Ascending aorta (tissue), 2 donors: ENCODE measurements around the gene USH1G. TPM values are rescaled to one million over a fixed set of nuclear protein-coding genes. Genes with fewer than 3 reads are reported as not detected.

Experiments
- DNase-seq, 2 donors: peaks; one replicate each; pipeline ENCODE4 v3.0.0-alpha.2; 2019; ENCODE audit warnings: low spot score in 2 of 2
- H3K27ac ChIP-seq, 2 donors: fragments of 200-600 bp; sonication (generic); one replicate each; pipeline ENCODE4 v1.5.1; 2016 to 2017; ENCODE audit warnings: mild to moderate bottlenecking in 1 of 2
- H3K27me3 ChIP-seq: fragments of 200-600 bp; sonication (generic); one replicate; pipeline ENCODE4 v1.5.1; 2017
- H3K36me3 ChIP-seq, 2 donors: fragments of 200-600 bp; sonication (generic); one replicate each; pipeline ENCODE4 v1.5.1; 2016
- H3K4me1 ChIP-seq, 2 donors: fragments of 200-600 bp; sonication (generic); one replicate each; pipeline ENCODE4 v1.5.1; 2016 to 2017; ENCODE audit warnings: mild to moderate bottlenecking in 1 of 2
- H3K4me3 ChIP-seq, 2 donors: fragments of 200-600 bp; sonication (generic); one replicate each; pipeline ENCODE4 v1.5.1; 2016 to 2017; ENCODE audit warnings: mild to moderate bottlenecking in 1 of 2
- H3K9me3 ChIP-seq, 2 donors: fragments of 200-600 bp; sonication (generic); one replicate each; pipeline ENCODE4 v1.5.1; 2016
- CTCF ChIP-seq, 3 experiments: fragments of 200-600 bp in 2 of 3; fragments of 450-650 bp in 1 of 3; sonication (generic) in 2 of 3; IDR thresholded peaks; one replicate each; pipeline ENCODE4 v1.5.1; 2016 to 2019; ENCODE audit warnings: antibody characterized with exemption in 3 of 3, mild to moderate bottlenecking in 1 of 3, moderate library complexity in 1 of 3
- intact Hi-C: fragments of 100-400 bp; cut with DNase I; formaldehyde crosslinking; loops from one replicate; pipeline ENCODE4 v1.15.1; 2023
- total RNA-seq: library from RNA; depleted of rRNA; stranded (reverse); fragments of >200 nt; gene quantifications from one replicate; pipeline ENCODE4 v1.1.0, GENCODE V29; 2016

The USH1G gene
- total RNA-seq, 1 donor from 2014 or later: not detected

GRCh38 chr17:74951065-74951464 lies 28.0 kb upstream of the USH1G start:
- DNase-seq: no peak
- intact Hi-C loops: no loop called here

GRCh38 chr17:74950207-74950606 lies 27.2 kb upstream of the USH1G start:
- H3K27me3 ChIP-seq: no peaks in the 10 kb centered on the region
- no peak for DNase-seq
- H3K4me1 ChIP-seq: no peaks in the 10 kb centered on the region
- no peak for TF ChIP-seq CTCF (IDR thresholded peaks at IDR 0.05)
- intact Hi-C loops: no loop called here
- no peaks in the 10 kb centered on the region for H3K9me3 ChIP-seq
- no peaks in the 10 kb centered on the region for H3K36me3 ChIP-seq
- no peak overlapping the region for H3K4me3 ChIP-seq
- no peak overlapping the region for H3K27ac ChIP-seq

More at GRCh38 chr17:74951065-74951464, 28.0 kb upstream of the USH1G start:
- Histone ChIP-seq H3K4me3 (no peak overlapping the region), H3K9me3 (no peaks in the 10 kb centered on the region), H3K36me3 (no peaks in the 10 kb centered on the region), H3K4me1 (no peaks in the 10 kb centered on the region), H3K27me3 (no peaks in the 10 kb centered on the region), H3K27ac (no peak overlapping the region)
- no peak for TF ChIP-seq CTCF (IDR thresholded peaks at IDR 0.05)

- no peaks in the 10 kb centered on the region for H3K27me3 ChIP-seq
- no peak for DNase-seq
- no peaks in the 10 kb centered on the region for H3K9me3 ChIP-seq
- no peaks in the 10 kb centered on the region for H3K36me3 ChIP-seq
- no peak for TF ChIP-seq CTCF (IDR thresholded peaks at IDR 0.05)
- H3K4me3 ChIP-seq: no peak overlapping the region
- H3K27ac ChIP-seq: no peak overlapping the region
- intact Hi-C loops: no loop called here
- no peaks in the 10 kb centered on the region for H3K4me1 ChIP-seq
These were observed 26.5 kb upstream of the USH1G start for GRCh38 chr17:74949455-74950115.

GRCh38 chr17:74947041-74947754 lies 24.1 kb upstream of the USH1G start:
- no peak overlapping the region for H3K4me3 ChIP-seq
- no peak for DNase-seq
- H3K36me3 ChIP-seq: no peaks in the 10 kb centered on the region
- no peak for TF ChIP-seq CTCF (IDR thresholded peaks at IDR 0.05)
- no peak overlapping the region for H3K27ac ChIP-seq
- intact Hi-C loops: no loop called here
- no peaks in the 10 kb centered on the region for H3K4me1 ChIP-seq
- no peaks in the 10 kb centered on the region for H3K9me3 ChIP-seq
- no peaks in the 10 kb centered on the region for H3K27me3 ChIP-seq

DNA sequence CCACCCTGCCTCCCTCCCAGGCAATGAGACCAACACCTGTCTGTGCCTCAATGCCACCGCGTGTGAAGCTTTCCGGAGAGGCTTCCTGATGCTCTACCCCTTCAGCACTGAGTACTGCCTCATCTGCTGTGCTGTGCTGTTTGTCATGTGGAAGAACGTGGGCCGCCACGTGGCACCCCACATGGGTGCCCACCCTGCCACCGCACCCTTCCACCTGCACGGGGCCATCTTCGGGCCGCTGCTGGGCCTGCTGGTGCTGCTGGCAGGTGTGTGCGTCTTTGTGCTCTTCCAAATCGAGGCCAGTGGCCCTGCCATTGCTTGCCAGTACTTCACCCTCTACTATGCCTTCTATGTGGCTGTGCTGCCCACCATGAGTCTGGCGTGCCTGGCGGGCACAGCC lies 23.6 kb upstream of the USH1G start:
- intact Hi-C loops: no loop called here
- Histone ChIP-seq H3K4me1 (no peaks in the 10 kb centered on the region), H3K4me3 (no peak overlapping the region), H3K9me3 (no peaks in the 10 kb centered on the region), H3K27ac (no peak overlapping the region), H3K27me3 (no peaks in the 10 kb centered on the region), H3K36me3 (no peaks in the 10 kb centered on the region)
- TF ChIP-seq CTCF (IDR thresholded peaks at IDR 0.05): no peak
- no peak for DNase-seq
